ENCODE measurements around the gene CLDN15. TPM values are rescaled to one million over a fixed set of nuclear protein-coding genes. Genes with fewer than 3 reads are reported as not detected.
"Not testable (repeated sequence)": the region's sequence is repeated elsewhere in the genome, so short reads cannot be mapped to it uniquely, and the experiment has no call there.

Gene CLDN15
- total RNA-seq, 1 experiment from 2014 or later: 9.7 TPM

DNA sequence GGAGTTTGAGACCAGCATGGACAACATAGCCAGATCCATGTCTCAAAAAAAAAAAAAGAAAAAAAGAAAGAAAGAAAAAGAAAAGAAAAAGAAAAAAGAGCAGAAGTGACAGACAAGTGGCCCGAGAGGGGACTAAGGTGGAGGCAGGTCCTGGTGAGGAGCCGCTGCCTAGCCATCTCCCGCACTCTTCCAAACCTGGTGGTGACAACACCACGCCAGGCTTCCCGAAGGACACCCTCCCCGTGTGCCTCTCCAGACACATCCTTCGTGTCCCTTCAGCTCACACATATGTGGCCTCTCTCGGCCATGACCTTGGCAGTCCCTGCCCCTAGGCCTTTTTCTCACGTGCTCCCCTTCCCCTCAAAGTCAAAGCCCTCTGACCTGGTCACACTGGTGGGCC lies 47.6 kb upstream of the CLDN15 start:
- TF ChIP-seq, protein P1, sequence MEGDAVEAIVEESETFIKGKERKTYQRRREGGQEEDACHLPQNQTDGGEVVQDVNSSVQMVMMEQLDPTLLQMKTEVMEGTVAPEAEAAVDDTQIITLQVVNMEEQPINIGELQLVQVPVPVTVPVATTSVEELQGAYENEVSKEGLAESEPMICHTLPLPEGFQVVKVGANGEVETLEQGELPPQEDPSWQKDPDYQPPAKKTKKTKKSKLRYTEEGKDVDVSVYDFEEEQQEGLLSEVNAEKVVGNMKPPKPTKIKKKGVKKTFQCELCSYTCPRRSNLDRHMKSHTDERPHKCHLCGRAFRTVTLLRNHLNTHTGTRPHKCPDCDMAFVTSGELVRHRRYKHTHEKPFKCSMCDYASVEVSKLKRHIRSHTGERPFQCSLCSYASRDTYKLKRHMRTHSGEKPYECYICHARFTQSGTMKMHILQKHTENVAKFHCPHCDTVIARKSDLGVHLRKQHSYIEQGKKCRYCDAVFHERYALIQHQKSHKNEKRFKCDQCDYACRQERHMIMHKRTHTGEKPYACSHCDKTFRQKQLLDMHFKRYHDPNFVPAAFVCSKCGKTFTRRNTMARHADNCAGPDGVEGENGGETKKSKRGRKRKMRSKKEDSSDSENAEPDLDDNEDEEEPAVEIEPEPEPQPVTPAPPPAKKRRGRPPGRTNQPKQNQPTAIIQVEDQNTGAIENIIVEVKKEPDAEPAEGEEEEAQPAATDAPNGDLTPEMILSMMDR (conservative IDR thresholded peaks at IDR 0.05): no peak

DNA sequence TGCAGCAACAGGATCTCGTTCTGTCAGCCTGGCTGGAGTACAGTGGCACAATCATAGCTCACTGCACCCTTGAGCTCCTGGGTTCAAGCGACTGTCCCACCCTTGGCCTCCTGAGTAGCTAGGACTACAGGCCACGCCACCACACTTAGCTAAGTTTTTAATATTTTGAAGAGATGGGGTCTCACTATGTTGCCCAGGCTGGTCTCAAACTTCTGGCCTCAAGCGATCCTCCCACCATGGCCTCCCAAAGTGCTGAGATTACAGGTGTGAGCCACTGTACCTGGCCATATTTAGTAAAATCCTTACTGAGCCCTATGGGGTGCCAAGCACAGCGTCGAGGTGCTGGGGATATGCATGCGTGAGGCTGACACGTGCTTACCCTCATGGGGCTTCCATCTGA lies 43.3 kb upstream of the CLDN15 start:
- 0 out of 7 replicates have a peak overlapping the region, but pooled peaks of 1 of the 3 experiments have one; percentile 23 for H3K27ac Mint-ChIP-seq

More for the DNA sequence above, 47.6 kb upstream of the CLDN15 start:
- H3K4me1 Mint-ChIP-seq: peaks cover 22 to 34% of the 10 kb centered on the region in 2 experiments
- Histone ChIP-seq H3K23me2 (ENCODE audit: insufficient read length, low read depth, low read length, poor library complexity, severe bottlenecking) (no peaks in the 10 kb centered on the region), H3K4me1 (ENCODE audit: insufficient read depth, low read length) (no peaks in the 10 kb centered on the region; the same call in 1 of the 2 replicates), H4K20me1 (ENCODE audit: control insufficient read depth, insufficient read depth, insufficient read length) (no peaks in the 10 kb centered on the region), H2AK5ac (ENCODE audit: insufficient read length, low read length) (no peak overlapping the region), H3K9me3 (ENCODE audit: control insufficient read depth, low read depth, low read length) (no peaks in the 10 kb centered on the region), H3K18ac (ENCODE audit: insufficient read length, low read depth, low read length) (no peak overlapping the region), H3K27me3 (ENCODE audit: insufficient read depth, low read length) (no peaks in the 10 kb centered on the region), H2BK12ac (ENCODE audit: insufficient read length, low read depth, low read length) (no peak overlapping the region), H3K14ac (ENCODE audit: insufficient read depth, low read length) (no peak overlapping the region), H3K23ac (ENCODE audit: insufficient read length, low read depth, low read length) (no peak overlapping the region), H4K8ac (replicated peaks; ENCODE audit: insufficient read length, low read depth, low read length) (no peak overlapping the region), H2AFZ (ENCODE audit: low read length) (no peak overlapping the region), H2BK20ac (ENCODE audit: low read depth, low read length, poor library complexity, severe bottlenecking) (no peak overlapping the region), H3K4ac (ENCODE audit: low read depth, low read length) (no peak overlapping the region), H3K79me2 (ENCODE audit: insufficient read depth, low read length) (no peaks in the 10 kb centered on the region), H3K56ac (ENCODE audit: insufficient read length, low read depth, low read length) (no peak overlapping the region), H4K5ac (ENCODE audit: insufficient read length, low read depth, low read length) (no peak overlapping the region), H3T11ph (ENCODE audit: low read length) (no peak overlapping the region), H3K27ac (ENCODE audit: insufficient read length, low read depth, low read length) (no peak overlapping the region), H2BK120ac (ENCODE audit: low read depth, low read length, poor library complexity, severe bottlenecking) (no peak overlapping the region), H2BK5ac (ENCODE audit: insufficient read length, low read length) (no peak overlapping the region), H2BK15ac (ENCODE audit: low read depth, low read length) (no peak overlapping the region), H3K79me1 (ENCODE audit: insufficient read depth, low read depth, low read length, poor library complexity, severe bottlenecking) (no peaks in the 10 kb centered on the region), H3K9ac (ENCODE audit: extremely low read depth, insufficient read length, low read length) (no peak overlapping the region), H4K91ac (ENCODE audit: insufficient read length, low read depth, low read length) (no peak overlapping the region), H3K4me2 (ENCODE audit: insufficient read depth, insufficient read length, low read length) (no peak overlapping the region)
- H3K9me3 Mint-ChIP-seq: peaks cover 2 to 6% of the 10 kb centered on the region in 2 experiments; a peak in 3 of 5 replicates
- no peak overlapping the region for H3K4me3 Mint-ChIP-seq
- no peak overlapping the region for H3K27ac Mint-ChIP-seq
- DNase-seq: no peak
- H3K36me3 Mint-ChIP-seq (ENCODE audit: insufficient read depth in 1 of 3, low read depth in 3 of 3): peaks cover 0 to 8% (median 4%) of the 10 kb centered on the region in 3 experiments; a peak in 5 of 7 replicates
- no peaks in the 10 kb centered on the region for H3K27me3 Mint-ChIP-seq (ENCODE audit: low read depth)
- WGBS (ENCODE audit: extremely low coverage, insufficient read length, low lambda C conversion rate): no CpG with 5 or more reads among the region's 9 CpGs

More for the DNA sequence above, 43.3 kb upstream of the CLDN15 start:
- H3K56ac ChIP-seq (ENCODE audit: insufficient read length, low read depth, low read length); H3K27ac ChIP-seq (ENCODE audit: insufficient read length, low read depth, low read length); H4K20me1 ChIP-seq (ENCODE audit: control insufficient read depth, insufficient read depth, insufficient read length); H2BK15ac ChIP-seq (ENCODE audit: low read depth, low read length); H2BK120ac ChIP-seq (ENCODE audit: low read depth, low read length, poor library complexity, severe bottlenecking); H3K79me1 ChIP-seq (ENCODE audit: insufficient read depth, low read depth, low read length, poor library complexity, severe bottlenecking); H2AK5ac ChIP-seq (ENCODE audit: insufficient read length, low read length); H3K23me2 ChIP-seq (ENCODE audit: insufficient read length, low read depth, low read length, poor library complexity, severe bottlenecking); H3T11ph ChIP-seq (ENCODE audit: low read length); H3K4me3 Mint-ChIP-seq; H2BK20ac ChIP-seq (ENCODE audit: low read depth, low read length, poor library complexity, severe bottlenecking); H3K4me1 Mint-ChIP-seq; H4K8ac ChIP-seq (replicated peaks; ENCODE audit: insufficient read length, low read depth, low read length); H3K18ac ChIP-seq (ENCODE audit: insufficient read length, low read depth, low read length); DNase-seq; H3K9me3 Mint-ChIP-seq; H3K27me3 Mint-ChIP-seq (ENCODE audit: low read depth); H4K5ac ChIP-seq (ENCODE audit: insufficient read length, low read depth, low read length); H3K4me1 ChIP-seq (ENCODE audit: insufficient read depth, low read length); H4K91ac ChIP-seq (ENCODE audit: insufficient read length, low read depth, low read length); H3K27me3 ChIP-seq (ENCODE audit: insufficient read depth, low read length); H3K36me3 Mint-ChIP-seq (ENCODE audit: insufficient read depth in 1 of 3, low read depth in 3 of 3); H3K14ac ChIP-seq (ENCODE audit: insufficient read depth, low read length); H3K9ac ChIP-seq (ENCODE audit: extremely low read depth, insufficient read length, low read length); H3K9me3 ChIP-seq (ENCODE audit: control insufficient read depth, low read depth, low read length); H2AFZ ChIP-seq (ENCODE audit: low read length); H2BK5ac ChIP-seq (ENCODE audit: insufficient read length, low read length); H2BK12ac ChIP-seq (ENCODE audit: insufficient read length, low read depth, low read length); H3K79me2 ChIP-seq (ENCODE audit: insufficient read depth, low read length); H3K4ac ChIP-seq (ENCODE audit: low read depth, low read length); H3K4me2 ChIP-seq (ENCODE audit: insufficient read depth, insufficient read length, low read length); H3K23ac ChIP-seq (ENCODE audit: insufficient read length, low read depth, low read length): not testable (repeated sequence)
- no CpG with 5 or more reads among the region's 8 CpGs for WGBS (ENCODE audit: extremely low coverage, insufficient read length, low lambda C conversion rate)

All from H9 (cell line).